ENCODE results near the gene KLHL3. TPM values are rescaled to one million over a fixed set of nuclear protein-coding genes. Genes with fewer than 3 reads are reported as not detected.

The KLHL3 gene
- total RNA-seq, 1 experiment from 2014 or later, result 16.9 TPM

DNA sequence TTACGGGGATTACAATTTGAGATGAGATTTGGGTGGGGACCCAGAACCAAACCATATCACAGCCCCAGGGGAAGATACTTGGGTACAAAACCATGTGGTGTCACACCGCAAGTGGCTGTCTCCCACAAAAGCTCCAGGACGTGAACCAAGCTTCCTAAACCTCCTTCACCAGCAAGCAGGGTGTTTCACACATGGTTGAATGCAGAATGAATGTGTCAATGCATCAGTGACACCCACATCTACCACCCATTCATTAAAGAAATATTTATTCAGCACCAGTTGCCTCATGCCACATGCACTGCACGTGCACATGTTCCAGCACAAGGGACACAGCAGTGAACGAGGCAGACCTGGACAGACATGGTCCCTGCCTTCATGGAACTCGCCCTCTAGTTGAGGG lies 165.8 kb downstream of the KLHL3 start:
- BruUV-seq (replicated peaks), result no TSS peak
- H3K9me3 Mint-ChIP-seq (ENCODE audit: low read depth, unreplicated experiment), result no peaks in the 10 kb centered on the region
- CTCF ChIA-PET, result no interaction called here
- no peak overlapping the region for H3K27ac Mint-ChIP-seq (ENCODE audit: unreplicated experiment)
- no peak overlapping the region for H3K4me3 Mint-ChIP-seq (ENCODE audit: low read depth, unreplicated experiment)
- no peak for DNase-seq
- TF ChIP-seq, protein P1, sequence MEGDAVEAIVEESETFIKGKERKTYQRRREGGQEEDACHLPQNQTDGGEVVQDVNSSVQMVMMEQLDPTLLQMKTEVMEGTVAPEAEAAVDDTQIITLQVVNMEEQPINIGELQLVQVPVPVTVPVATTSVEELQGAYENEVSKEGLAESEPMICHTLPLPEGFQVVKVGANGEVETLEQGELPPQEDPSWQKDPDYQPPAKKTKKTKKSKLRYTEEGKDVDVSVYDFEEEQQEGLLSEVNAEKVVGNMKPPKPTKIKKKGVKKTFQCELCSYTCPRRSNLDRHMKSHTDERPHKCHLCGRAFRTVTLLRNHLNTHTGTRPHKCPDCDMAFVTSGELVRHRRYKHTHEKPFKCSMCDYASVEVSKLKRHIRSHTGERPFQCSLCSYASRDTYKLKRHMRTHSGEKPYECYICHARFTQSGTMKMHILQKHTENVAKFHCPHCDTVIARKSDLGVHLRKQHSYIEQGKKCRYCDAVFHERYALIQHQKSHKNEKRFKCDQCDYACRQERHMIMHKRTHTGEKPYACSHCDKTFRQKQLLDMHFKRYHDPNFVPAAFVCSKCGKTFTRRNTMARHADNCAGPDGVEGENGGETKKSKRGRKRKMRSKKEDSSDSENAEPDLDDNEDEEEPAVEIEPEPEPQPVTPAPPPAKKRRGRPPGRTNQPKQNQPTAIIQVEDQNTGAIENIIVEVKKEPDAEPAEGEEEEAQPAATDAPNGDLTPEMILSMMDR (IDR thresholded peaks at IDR 0.05; ENCODE audit: unreplicated experiment), result no peak
- H3K4me1 Mint-ChIP-seq (ENCODE audit: low read depth, unreplicated experiment), result peaks cover 30% of the 10 kb centered on the region
- intact Hi-C loops (cut with micrococcal nuclease; ENCODE audit: unreplicated experiment), result no loop called here
- H3K27me3 Mint-ChIP-seq (ENCODE audit: unreplicated experiment), result peaks cover 18% of the 10 kb centered on the region
- peaks cover 4% of the 10 kb centered on the region for H3K36me3 Mint-ChIP-seq (ENCODE audit: insufficient read depth, unreplicated experiment)

Small RNAs within 50 kb of the gene (microRNA-seq; reads per million reads assigned to microRNA genes)
- 872 reads per million, percentile 83 among the genes with 10 or more reads in this experiment for gene MIR874

Other genes with a start within 250 kb of the KLHL3 start
- gene SPOCK1, start 236.8 kb downstream of the KLHL3 start, total RNA-seq (2022), result 3.2 and 3.3 TPM in 2 replicates
- 40.5 and 42.3 TPM in 2 replicates for gene HNRNPA0, start 18.3 kb upstream of the KLHL3 start, total RNA-seq (2022)
- gene MYOT, start 131.8 kb upstream of the KLHL3 start, total RNA-seq (2022), result not detected in 2 replicates
- gene PKD2L2, start 153.4 kb upstream of the KLHL3 start, total RNA-seq (2022), result not detected in 2 replicates